Epithelial cell of esophagus (primary cell): ENCODE data around the gene TPP1.

ENCODE experiments used
- DNase-seq: peaks from one replicate; pipeline ENCODE4 v3.0.0; 2010; ENCODE audit warnings: low read depth
- H3K4me3 ChIP-seq: 2 replicates; pipeline ENCODE4 v1.5.1; 2011; ENCODE audit warnings: mild to moderate bottlenecking, low read length, control low read depth
- TF ChIP-seq, protein P1 (sequence below): IDR thresholded peaks from 2 replicates; pipeline ENCODE4 v1.5.1; 2011; ENCODE audit warnings: low read depth, mild to moderate bottlenecking, low read length, control low read depth, inconsistent platforms; ENCODE audit not compliant: insufficient read depth; ENCODE audit errors: missing control alignments

The TPP1 gene

DNA sequence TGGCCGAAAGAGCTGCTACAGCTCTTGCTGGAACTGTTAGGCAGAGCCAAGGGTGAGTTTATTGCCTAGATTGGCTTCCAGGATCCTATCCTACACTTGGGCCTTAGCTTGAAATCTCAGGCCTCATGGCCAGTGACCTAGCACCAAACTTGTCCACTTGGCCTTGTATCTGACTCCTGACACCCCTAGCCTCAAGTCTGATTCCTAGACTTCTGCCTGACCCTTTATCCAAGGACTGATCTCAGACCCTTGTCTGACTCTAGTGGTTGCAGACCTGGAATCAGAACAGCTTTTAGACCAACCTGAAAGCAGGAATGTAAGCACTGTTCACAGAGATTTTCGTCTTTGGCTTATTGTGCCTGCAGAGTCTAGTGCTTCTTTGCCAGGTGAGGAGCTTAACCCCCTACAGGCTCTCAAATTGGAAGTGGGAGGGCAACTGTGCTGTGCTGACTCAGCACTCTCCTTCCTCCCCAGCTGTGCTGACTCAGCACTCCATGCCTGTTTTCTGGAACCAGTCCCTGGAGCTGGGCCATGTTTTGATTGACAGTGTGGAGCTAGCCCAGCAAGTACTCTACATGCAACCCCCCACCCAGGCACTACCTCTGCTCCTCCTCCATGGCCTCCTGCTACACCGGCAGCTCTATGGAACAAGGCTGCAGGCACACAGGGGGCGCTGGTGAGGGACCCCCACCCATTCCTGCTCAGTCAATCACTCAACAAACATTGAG, 50.9 kb downstream of the TPP1 start:
- TF ChIP-seq, protein P1, sequence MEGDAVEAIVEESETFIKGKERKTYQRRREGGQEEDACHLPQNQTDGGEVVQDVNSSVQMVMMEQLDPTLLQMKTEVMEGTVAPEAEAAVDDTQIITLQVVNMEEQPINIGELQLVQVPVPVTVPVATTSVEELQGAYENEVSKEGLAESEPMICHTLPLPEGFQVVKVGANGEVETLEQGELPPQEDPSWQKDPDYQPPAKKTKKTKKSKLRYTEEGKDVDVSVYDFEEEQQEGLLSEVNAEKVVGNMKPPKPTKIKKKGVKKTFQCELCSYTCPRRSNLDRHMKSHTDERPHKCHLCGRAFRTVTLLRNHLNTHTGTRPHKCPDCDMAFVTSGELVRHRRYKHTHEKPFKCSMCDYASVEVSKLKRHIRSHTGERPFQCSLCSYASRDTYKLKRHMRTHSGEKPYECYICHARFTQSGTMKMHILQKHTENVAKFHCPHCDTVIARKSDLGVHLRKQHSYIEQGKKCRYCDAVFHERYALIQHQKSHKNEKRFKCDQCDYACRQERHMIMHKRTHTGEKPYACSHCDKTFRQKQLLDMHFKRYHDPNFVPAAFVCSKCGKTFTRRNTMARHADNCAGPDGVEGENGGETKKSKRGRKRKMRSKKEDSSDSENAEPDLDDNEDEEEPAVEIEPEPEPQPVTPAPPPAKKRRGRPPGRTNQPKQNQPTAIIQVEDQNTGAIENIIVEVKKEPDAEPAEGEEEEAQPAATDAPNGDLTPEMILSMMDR, result no peak
- H3K4me3 ChIP-seq, result no peak overlapping the region
- peak; percentile 65 for DNase-seq

DNA sequence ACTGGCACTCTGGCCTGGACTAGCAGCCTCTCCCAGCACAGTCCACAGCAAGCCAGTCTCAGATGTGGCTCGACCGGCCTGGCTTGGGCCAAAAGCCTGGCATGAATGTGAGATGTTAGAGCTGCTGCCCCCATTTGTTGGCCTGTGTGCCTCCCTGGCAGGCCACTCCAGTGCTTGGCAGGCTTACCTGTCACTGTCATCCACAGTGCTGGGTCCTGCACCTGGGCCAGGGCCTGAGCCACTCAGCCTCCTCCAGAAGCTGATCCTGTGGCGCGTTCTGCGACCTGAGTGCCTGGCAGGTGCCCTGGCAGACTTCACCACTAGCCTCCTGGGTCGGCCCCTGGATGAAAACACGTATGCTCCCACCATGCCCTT, 51.9 kb downstream of the TPP1 start:
- H3K4me3 ChIP-seq, result no peak overlapping the region
- no peak for DNase-seq
- TF ChIP-seq, protein P1, result no peak

DNA sequence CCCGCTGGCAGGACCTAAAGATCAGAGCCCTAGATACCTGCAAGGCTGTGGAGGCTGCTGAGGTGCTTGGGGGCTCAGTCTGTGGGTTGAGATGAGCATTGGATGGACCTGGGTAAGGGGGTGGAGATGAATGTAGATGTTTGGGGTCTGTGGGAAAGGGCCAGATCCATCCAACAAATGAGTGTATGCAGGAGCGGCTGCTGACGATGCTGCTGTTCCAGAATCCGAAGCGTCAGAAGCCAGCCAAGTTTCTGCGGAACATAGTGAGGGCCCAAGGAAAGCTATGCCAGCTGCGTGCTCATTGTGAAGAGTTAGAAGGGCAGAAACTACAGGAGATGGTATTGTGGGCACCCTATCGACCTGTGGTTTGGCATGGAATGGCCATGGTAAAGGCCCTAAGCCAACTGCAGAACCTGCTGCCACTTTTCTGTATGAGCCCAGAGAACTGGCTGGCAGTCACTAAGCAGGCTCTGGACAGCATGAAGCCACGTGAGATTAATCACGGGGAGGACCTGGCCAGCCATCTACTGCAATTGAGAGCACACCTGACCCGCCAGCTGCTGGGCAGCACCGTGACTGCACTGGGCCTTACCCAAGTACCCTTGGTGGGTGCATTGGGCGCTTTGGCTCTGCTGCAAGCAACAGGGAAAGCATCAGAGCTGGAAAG, 52.4 kb downstream of the TPP1 start:
- no peak overlapping the region for H3K4me3 ChIP-seq
- TF ChIP-seq, protein P1, result no peak
- DNase-seq, result no peak

DNA sequence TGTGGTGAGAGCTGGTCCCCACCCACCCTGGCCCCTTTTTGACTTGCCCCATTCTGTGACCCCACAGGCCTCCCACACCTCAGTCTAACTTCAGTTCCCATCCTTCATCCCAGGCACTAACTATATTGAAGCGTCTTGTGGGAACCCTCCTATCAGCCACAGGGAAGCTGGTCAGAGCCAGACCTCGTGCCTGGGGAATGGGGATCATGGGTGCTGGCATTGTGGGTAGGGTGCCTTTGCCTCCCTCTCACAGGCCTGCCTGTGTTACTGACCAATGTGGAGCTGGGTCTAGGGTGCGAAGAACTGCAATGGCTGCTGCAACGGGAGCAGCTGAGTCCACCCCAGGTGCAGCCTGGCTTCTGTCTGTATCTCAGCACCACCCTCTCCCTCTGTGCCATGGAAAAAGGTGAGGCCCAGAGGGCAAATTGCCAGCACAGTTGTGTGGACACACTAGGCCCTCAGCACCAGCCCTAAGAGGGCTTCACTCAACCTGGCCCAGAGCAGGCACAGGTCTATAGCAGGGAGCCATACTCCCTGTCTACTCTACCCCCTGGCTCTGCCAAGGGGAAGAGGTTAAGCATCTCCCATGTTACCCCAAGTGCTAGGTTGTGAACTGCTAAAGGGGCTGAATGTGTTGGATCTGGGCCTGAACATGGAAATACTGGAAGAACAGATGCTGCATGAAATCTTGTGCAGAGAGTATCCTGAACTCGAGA, 53.1 kb downstream of the TPP1 start:
- no peak for DNase-seq
- H3K4me3 ChIP-seq, result no peak overlapping the region
- TF ChIP-seq, protein P1, result no peak

DNA sequence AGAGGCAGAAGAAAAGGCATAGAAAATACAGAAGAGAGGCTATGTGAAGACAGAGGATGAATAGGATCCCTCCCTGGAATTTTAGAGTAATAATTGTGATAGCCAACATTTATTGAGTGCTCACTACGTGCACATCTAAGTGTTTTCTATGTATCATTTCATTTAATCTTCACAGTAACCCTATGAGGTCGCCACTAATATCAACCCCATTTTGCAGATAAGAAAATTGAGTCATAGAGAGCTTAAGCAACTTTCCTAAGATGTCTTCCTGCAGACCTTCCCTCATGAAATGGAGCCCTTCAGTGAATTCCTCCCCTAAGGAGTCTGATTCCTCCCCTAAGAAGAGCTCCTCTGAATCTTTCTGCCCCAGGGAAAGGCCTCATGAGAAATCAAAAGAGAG, 53.9 kb downstream of the TPP1 start:
- no peak overlapping the region for H3K4me3 ChIP-seq
- TF ChIP-seq, protein P1, result no peak
- no peak for DNase-seq

DNA sequence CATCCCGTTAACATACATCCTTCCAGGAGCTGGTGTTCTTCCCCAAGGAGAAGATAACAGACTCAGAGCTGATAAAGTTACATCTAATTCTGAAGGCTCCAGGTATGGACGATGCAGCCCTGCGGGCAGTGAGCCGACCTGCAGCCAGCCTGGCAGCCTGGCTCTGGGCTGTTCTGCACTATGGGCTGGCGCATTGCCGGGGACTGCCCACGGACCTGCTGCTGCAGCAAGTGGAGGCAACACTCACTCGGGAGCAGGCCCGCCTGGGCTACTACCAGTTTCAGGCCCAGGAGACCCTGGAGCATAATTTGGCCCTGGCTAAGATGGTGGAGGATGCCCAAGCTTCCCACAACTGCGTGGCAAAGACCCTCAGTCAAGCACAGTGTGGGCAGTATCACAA, 55.6 kb downstream of the TPP1 start:
- TF ChIP-seq, protein P1, result no peak
- no peak overlapping the region for H3K4me3 ChIP-seq
- no peak for DNase-seq
